GM19372 (cell line): ENCODE data around the gene KCNAB2.

Source experiments
- ATAC-seq: cut with Tn5 transposase; IDR thresholded peaks from one replicate; pipeline ENCODE4 v1.9.1; 2021; ENCODE audit warnings: mild to moderate bottlenecking, low read depth, moderate library complexity; ENCODE audit not compliant: unreplicated experiment

KCNAB2 gene

DNA sequence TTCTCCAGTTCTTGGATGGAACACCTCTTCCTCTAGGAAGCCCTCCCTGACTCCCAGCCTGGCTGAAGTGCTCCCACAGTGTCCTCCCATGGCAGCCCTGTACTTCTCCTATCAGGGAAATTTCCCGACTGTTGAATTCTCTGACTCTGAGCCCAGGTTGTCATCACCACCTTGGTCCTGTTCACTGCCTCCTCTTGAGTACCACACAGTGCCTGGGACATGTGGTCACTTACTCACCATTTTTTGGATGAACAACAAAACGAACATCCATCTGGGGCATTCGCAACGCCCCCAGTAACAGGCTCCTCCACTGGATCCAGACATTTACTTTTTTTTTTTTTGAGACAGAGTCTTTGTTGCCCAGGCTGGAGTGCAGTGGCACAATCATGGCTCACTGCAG, 97.0 kb downstream of the KCNAB2 start:
- ATAC-seq = no peak

DNA sequence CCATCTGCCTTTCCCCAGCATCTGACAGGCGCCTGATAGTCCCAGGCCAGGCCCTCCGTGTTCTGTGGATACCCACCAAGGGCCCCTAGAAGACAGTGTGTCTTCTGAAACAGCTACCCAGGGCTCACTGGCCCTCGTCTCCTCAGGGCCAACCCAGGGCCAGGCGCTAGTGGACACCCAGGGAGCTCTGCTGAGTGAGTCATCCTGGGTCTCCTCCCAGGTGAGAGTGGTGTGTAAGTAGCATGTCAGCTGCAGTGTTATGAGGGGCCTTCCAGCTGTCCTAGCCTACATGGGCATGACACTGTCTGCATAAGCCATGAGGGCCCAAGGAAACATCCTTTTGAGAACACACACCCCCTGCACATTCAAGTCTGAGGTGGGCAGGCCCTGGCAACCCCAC, 97.7 kb downstream of the KCNAB2 start:
- ATAC-seq = no peak

DNA sequence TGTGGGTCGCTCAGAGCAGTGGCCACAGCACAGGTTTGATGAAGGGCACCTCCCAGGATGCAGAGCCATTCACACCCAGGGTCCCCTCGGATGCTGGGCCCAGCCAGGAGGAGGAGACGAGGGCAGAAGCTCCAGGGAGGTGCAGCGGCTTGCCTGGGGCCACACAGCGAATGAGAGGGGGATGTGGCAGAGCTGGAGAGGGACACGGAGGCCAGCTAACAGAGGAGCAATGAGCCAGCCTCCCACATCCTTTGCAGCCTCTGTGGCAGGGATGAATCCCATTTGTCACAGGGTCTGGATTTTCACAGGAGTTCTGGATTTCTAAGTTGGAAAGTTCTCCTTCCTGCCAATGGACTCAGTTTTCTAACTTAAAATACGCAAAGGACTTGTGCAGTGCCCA, 98.5 kb downstream of the KCNAB2 start:
- no peak for ATAC-seq

DNA sequence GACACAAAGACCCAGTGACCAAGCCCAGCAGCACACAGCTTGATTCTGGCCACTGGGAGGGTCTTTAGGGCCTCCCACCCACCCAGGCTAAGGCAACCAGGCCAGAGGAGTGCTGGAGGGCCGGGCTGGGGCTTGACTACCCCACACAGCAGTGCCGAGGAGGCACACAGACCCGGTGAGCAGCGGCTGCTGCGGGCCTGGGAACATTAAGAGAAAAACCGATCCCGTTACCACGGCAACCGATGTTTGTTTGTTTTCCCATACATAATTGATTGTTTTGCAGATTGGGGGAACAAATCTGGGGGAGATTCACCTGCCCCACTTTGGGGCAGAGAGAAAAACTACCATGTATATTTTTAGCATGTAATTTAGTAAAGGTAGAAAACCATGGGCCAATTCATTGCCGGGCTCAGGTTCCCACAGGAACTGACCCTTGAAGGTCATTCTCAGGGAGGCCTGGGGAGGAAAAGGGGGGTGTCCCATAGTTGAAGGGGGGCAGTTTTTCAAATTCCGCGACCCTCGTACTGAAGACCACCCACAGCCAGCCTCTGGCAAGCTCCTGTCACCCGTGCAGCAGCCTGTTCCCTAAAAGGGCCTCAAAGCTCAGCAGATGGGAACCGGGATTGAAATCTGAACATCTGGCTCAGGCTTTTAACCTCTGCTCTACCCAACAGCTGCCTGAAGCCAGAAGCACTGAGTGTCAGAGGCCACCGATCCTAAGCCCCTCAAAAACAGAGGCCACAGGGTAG, 99.1 kb downstream of the KCNAB2 start:
- no peak for ATAC-seq

DNA sequence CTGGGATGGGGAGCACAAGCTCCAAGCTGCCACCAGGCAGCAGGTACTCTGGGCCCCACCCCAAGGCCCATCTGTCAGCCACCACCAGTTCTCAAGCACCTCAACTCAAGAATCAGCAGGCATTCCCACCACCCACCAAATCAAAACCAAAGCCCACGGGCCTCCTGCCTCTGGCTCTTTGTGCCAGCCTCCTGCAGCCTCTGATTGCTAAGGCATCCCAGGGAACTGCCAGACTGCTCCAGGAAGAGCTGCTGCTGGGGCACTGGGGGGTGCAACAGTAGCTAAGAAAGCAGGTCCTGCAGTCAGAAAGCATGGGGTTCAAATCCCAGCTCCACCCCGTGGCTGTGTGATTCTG, 99.7 kb downstream of the KCNAB2 start:
- ATAC-seq = no peak

DNA sequence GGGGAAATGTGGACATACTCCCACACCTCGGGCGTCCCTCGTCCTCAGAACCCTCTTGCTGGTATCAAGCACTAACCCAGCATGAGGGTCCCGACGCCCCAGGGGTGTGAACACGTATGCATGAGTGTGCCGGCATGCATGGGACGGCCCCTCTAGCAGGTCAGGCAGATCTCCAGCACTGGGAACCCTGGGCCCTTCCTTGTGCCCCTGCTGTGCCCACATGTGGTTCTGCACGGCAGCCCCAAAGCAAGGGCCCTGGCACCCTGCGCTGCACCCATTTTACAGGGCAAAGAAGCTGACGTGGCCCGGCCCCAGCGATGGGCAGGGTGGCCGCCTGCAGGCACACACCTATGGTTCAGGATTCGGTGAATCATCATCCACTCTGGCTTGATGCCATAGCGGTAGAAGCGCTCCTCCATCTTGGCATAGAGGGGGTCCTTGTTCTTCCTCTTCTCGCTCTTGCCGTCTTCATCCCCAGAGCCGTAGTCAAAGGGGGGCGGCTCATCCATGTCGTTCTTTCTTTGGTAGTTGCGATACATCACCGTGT, 100.2 kb downstream of the KCNAB2 start:
- ATAC-seq = no peak

DNA sequence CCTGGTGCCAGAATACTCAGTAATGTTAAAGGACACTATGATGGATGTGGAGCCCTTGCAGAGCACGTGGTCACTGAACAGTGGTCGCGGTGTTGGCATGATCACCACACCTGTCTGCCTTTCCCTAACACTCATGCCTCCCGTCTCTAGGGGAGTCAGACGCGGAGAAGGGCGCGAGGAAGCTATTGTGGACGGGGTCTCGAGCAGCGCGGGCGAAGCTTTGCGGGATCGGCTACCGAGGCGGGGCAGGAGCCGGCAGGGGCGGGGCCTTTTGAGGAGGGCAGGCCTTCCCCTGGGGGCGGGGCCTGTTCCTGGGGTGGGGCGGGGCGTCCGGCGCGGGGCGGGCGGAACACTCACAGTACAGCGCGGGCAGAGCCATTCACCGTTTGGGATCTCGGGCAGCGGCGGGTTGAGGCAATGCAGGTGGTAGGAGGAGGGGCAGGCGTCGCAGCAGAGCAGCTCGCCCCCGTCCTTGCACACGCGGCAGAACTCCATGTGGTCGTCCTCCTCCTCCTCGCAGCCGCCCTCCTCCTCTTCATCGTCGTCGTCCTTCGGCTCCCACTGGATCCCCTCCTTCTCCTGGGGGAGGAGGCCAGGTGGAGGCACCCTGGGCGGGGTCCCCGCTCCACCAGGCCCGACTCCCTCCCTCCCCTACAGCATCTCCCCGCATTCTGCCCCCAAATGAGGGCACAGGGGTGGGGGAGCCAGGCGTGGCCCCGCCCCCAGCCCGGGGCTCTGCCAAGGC, 103.0 kb downstream of the KCNAB2 start:
- no peak for ATAC-seq

DNA sequence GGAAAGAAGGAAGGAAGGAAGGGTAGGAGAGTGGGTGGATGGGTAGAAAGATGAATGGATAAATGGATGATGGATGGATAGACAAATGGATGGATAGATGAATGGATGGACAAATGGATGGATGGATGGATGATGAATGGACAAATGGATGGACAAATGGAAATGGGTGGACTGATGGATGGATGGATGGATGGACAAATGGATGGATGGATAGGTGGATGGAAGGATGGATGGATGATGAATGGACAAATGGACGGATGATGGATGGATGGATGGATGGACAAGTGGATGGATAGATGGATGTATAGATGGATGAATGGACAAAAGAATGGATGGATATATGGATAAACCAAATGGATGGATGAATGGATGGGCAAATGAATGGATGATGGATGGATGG, 103.9 kb downstream of the KCNAB2 start:
- ATAC-seq = no peak

DNA sequence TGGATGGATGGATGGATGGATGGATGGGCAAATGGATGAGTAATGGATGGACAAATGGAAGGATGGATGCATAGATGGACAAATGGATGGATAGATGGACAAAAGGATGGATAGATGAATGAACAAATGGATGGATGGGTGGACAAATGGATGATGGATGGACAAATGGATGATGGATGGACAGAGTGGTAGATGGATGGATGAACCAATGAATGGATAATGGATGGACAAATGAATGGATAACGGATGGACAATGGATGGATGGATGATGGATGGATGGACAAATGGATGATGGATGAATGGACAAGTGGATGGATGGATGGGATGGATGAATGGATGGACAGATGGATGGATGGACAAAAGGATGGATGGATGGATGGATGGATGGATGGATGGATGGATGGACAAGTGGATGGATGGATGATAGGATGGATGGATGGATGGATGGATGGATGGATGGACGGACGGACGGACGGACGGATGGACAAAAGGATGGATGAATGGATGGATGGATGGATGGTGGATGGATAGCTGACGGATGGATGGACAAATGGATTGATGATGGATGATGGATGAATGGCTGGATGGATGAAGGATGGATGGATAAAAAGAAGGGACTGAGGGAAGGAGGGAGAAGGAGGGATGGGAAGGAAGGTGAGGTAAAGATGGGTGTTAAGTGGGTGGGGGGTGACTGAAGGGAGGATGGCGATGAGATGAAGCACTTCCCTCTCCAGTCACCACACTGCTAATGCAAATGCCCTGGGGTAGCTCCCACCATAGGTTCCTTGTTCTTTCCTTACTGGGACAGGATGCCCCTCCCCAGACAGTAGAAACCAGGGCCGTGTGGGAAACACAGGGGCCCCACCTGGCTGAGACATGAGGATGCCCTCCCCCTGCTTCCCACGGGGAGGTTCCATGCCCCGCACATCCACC, 104.6 kb downstream of the KCNAB2 start:
- ATAC-seq = no peak
